Measurements from ENCODE around the gene SLC33A1. TPM values are rescaled to one million over a fixed set of nuclear protein-coding genes. Genes with fewer than 3 reads are reported as not detected.
"Not testable (repeated sequence)": the region's sequence is repeated elsewhere in the genome, so short reads cannot be mapped to it uniquely, and the experiment has no call there.

The SLC33A1 gene
- total and polyA plus RNA-seq, 3 donors from 2014 or later: 25.5 to 40.1 (median 36.2) TPM

DNA sequence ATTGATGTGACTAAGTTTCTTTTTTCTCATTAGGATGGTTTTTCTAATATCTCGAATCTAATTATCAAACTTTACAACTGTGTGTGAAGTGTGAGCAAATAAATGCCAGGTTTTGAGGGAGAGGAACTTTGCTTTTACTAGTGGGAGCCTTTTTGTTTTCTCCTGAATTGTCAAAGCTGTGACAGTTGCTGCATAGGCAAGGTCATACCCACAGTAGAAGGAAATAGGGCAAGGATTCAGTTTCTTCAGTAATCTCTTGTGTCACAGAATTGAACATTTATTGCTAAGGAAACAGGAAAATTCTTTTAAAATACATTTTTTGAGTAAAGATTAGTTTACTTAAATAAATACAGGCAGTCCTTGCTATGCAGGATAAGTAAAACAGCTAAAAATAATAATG lies 35.7 kb upstream of the SLC33A1 start:
- Histone ChIP-seq H3K27ac (no peak overlapping the region), H3K4me1 (no peaks in the 10 kb centered on the region), H3K27me3 (no peaks in the 10 kb centered on the region), H3K36me3 (ENCODE audit: low read depth, missing control alignments) (no peaks in the 10 kb centered on the region), H3K4me3 (no peak overlapping the region), H3K9me3 (no peaks in the 10 kb centered on the region)
- 42 to 44% methylated on average over 1 of the region's 1 CpG for WGBS, 2 donors
- intact Hi-C loops (cut with DNase I; ENCODE audit: low total_unique reads): no loop called here
- no peak for DNase-seq
- no peak for TF ChIP-seq POLR2A (IDR thresholded peaks at IDR 0.05)
- TF ChIP-seq, protein P1, sequence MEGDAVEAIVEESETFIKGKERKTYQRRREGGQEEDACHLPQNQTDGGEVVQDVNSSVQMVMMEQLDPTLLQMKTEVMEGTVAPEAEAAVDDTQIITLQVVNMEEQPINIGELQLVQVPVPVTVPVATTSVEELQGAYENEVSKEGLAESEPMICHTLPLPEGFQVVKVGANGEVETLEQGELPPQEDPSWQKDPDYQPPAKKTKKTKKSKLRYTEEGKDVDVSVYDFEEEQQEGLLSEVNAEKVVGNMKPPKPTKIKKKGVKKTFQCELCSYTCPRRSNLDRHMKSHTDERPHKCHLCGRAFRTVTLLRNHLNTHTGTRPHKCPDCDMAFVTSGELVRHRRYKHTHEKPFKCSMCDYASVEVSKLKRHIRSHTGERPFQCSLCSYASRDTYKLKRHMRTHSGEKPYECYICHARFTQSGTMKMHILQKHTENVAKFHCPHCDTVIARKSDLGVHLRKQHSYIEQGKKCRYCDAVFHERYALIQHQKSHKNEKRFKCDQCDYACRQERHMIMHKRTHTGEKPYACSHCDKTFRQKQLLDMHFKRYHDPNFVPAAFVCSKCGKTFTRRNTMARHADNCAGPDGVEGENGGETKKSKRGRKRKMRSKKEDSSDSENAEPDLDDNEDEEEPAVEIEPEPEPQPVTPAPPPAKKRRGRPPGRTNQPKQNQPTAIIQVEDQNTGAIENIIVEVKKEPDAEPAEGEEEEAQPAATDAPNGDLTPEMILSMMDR (IDR thresholded peaks at IDR 0.05): no peak

DNA sequence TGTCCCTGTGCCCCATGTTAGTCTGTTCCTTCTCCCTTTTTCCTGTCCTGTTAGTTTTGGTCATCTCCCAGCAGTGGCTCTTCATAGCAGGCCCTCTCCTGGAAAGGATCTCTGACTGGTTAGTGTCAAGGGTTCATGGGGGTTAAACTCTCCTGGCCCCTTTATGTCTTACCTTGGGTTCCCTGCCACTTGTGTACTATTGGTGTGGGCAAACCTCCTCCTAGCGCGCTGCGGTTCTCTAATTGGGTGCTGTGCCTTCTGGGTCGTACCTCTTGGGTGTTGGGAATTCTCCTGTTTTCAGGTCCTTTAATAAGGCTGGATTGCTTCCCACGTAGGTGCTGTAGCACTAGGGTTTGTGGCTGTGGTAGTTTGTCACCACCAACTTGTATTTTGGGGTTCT lies 35.0 kb upstream of the SLC33A1 start:
- no peaks in the 10 kb centered on the region for H3K36me3 ChIP-seq (ENCODE audit: low read depth, missing control alignments)
- H3K27ac ChIP-seq: no peak overlapping the region
- DNase-seq: no peak
- WGBS, 2 donors: 84 to 89% methylated on average over 5 of the region's 5 CpGs
- H3K9me3 ChIP-seq: no peaks in the 10 kb centered on the region
- no peak overlapping the region for H3K4me3 ChIP-seq
- intact Hi-C loops (cut with DNase I; ENCODE audit: low total_unique reads): no loop called here
- no peaks in the 10 kb centered on the region for H3K4me1 ChIP-seq
- H3K27me3 ChIP-seq: no peaks in the 10 kb centered on the region
- TF ChIP-seq, protein P1 (IDR thresholded peaks at IDR 0.05): no peak
- no peak for TF ChIP-seq POLR2A (IDR thresholded peaks at IDR 0.05)

DNA sequence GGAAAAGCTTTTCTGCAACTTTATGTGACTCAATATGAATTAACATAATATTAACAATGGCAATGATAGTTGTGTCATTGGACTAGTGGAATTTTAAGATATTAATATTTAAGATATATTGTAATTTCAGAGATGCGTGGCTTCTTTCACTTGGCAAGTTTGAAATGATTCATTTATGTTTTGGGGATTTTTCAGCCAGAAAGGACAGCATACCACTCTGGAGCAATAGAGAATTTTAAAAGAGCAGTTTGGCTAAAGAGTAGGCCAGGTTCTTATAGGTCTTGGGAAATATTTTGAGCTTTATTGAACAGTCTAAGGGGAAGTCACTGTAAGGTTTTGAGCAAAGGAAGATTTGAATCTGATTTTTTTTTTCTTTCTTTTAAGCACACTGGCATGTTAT lies 32.7 kb upstream of the SLC33A1 start:
- no peaks in the 10 kb centered on the region for H3K27me3 ChIP-seq
- H3K9me3 ChIP-seq: no peaks in the 10 kb centered on the region
- DNase-seq: no peak
- no peak for TF ChIP-seq POLR2A (IDR thresholded peaks at IDR 0.05)
- TF ChIP-seq, protein P1 (IDR thresholded peaks at IDR 0.05): no peak
- H3K4me1 ChIP-seq: no peaks in the 10 kb centered on the region
- no peak overlapping the region for H3K27ac ChIP-seq
- intact Hi-C loops (cut with DNase I; ENCODE audit: low total_unique reads): no loop called here
- no peaks in the 10 kb centered on the region for H3K36me3 ChIP-seq (ENCODE audit: low read depth, missing control alignments)
- no peak overlapping the region for H3K4me3 ChIP-seq
- 76 to 83% methylated on average over 1 of the region's 1 CpG for WGBS, 2 donors

DNA sequence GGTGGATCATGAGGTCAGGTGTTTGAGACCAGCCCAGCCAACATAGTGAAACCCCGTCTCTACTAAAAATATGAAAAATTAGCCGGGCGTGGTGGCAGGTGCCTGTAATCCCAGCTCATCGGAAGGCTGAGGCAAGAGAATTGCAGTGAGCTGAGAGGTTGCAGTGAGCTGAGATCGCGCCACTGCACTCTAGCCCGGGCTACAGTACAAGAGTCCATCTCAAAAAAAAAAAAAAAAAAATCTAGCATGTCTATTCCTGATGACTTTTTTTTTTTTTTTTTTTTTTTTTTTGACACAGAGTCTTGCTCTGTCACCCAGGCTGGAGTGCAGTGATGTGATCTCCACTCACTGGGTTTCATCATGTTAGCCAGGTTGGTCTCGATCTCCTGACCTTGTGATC lies 32.1 kb upstream of the SLC33A1 start:
- H3K4me1 ChIP-seq; H3K27me3 ChIP-seq; H3K27ac ChIP-seq; H3K4me3 ChIP-seq; intact Hi-C loops (cut with DNase I; ENCODE audit: low total_unique reads); H3K36me3 ChIP-seq (ENCODE audit: low read depth, missing control alignments); H3K9me3 ChIP-seq; DNase-seq: not testable (repeated sequence)
- 96 to 98% methylated on average over 8 of the region's 8 CpGs for WGBS, 2 donors

DNA sequence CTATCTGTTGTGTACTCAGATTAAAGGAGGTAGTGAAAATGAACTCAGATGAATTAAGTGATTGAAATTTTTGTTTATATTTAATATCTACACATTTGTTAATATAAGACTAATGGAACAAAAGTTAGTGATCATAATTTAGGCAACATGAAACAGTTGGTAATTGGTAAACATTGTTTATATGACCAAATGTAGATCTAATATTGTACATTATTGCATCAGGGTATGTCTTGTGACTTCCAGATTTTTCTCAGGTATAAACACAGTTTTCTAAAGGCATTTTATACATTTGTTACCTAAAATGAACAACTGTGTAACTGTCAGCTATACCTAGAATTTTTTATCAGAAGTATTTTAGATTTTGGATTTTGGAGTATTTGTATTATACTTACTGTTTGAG lies 31.1 kb upstream of the SLC33A1 start:
- Histone ChIP-seq H3K36me3 (ENCODE audit: low read depth, missing control alignments) (no peaks in the 10 kb centered on the region), H3K27me3 (no peaks in the 10 kb centered on the region), H3K9me3 (no peaks in the 10 kb centered on the region), H3K27ac (no peak overlapping the region), H3K4me3 (no peak overlapping the region), H3K4me1 (no peaks in the 10 kb centered on the region)
- no peak for TF ChIP-seq POLR2A (IDR thresholded peaks at IDR 0.05)
- TF ChIP-seq, protein P1 (IDR thresholded peaks at IDR 0.05): no peak
- intact Hi-C loops (cut with DNase I; ENCODE audit: low total_unique reads): no loop called here
- DNase-seq: no peak
